SH-SY5Y (cell line): Measurements from ENCODE around the gene PRDM5.

Source experiments
- GATA2 ChIP-seq: IDR thresholded peaks from 2 replicates; pipeline ENCODE4 v1.6.1; 2011; ENCODE audit warnings: mild to moderate bottlenecking, low read depth, low read length
- GATA3 ChIP-seq: IDR thresholded peaks from 2 replicates; pipeline ENCODE4 v1.6.1; 2011; ENCODE audit warnings: low read depth, mild to moderate bottlenecking, low read length, moderate library complexity

GRCh38 chr4:120922381-120923206 is at the start of gene PRDM5:
- no peak for TF ChIP-seq GATA3
- TF ChIP-seq GATA2 = no peak
